LNCAP (cell line): ENCODE data around the gene SHROOM2.

Source experiments
- CTCF ChIP-seq: fragments of 450-650 bp; IDR thresholded peaks from 2 replicates; pipeline ENCODE4 v1.5.1; 2017; ENCODE audit warnings: mild to moderate bottlenecking

The SHROOM2 gene

GRCh38 chrX:9825966-9826365, 39.7 kb downstream of the SHROOM2 start:
- TF ChIP-seq CTCF = no peak

GRCh38 chrX:9829308-9830267, 43.4 kb downstream of the SHROOM2 start:
- no peak for TF ChIP-seq CTCF

GRCh38 chrX:9832811-9833210, 46.6 kb downstream of the SHROOM2 start:
- TF ChIP-seq CTCF = no peak

GRCh38 chrX:9835585-9836210, 49.5 kb downstream of the SHROOM2 start:
- TF ChIP-seq CTCF = no peak

GRCh38 chrX:9842541-9842940, 56.3 kb downstream of the SHROOM2 start:
- TF ChIP-seq CTCF = no peak

GRCh38 chrX:9844936-9845577, 58.8 kb downstream of the SHROOM2 start:
- no peak for TF ChIP-seq CTCF

GRCh38 chrX:9845578-9845952, 59.3 kb downstream of the SHROOM2 start:
- no peak for TF ChIP-seq CTCF
